NOMO-1 treated with dmso at 0.1 percent for 144 hours (cell line): ENCODE results near the gene AP2M1.
A peak's percentile ranks its signal among the peaks of the same experiment; 100 is the strongest.
"Not testable (repeated sequence)": the region's sequence is repeated elsewhere in the genome, so short reads cannot be mapped to it uniquely, and the experiment has no call there.

Experiments
- DNase-seq: peaks from one replicate; lab custom pipeline; 2025; ENCODE audit not compliant: unreplicated experiment; lab: John Stamatoyannopoulos, UW

The AP2M1 gene

GRCh38 chr3:184156522-184156955 is 18.1 kb upstream of the AP2M1 start:
- DNase-seq: no peak

- no peak for DNase-seq
Observed at GRCh38 chr3:184157206-184157605, 17.4 kb upstream of the AP2M1 start.

GRCh38 chr3:184158404-184158803 is 16.3 kb upstream of the AP2M1 start:
- no peak for DNase-seq

DNA sequence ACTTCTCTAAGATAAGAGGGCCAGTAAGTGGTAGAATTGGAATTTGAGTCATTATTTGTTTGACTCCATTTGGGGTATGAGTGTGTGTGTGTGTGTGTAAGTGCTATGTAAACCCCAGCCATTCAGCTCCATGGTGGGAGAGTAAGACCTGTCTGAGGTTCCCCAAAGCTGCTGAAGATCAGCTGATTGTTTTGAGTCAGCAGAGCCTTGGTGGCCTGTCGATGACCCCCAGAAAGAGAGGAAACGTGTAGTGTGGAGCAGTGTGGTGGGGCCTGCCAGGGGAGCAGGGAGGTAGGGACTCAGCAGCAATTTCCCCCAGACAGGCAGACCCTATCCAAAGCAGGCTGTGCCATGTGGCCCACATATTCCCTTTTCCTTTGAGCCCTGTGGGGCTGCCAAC is 14.2 kb upstream of the AP2M1 start:
- DNase-seq: no peak

GRCh38 chr3:184162571-184163070 is 12.0 kb upstream of the AP2M1 start:
- not testable (repeated sequence) for DNase-seq

GRCh38 chr3:184164648-184165330 is 9.9 kb upstream of the AP2M1 start:
- DNase-seq: no peak

DNA sequence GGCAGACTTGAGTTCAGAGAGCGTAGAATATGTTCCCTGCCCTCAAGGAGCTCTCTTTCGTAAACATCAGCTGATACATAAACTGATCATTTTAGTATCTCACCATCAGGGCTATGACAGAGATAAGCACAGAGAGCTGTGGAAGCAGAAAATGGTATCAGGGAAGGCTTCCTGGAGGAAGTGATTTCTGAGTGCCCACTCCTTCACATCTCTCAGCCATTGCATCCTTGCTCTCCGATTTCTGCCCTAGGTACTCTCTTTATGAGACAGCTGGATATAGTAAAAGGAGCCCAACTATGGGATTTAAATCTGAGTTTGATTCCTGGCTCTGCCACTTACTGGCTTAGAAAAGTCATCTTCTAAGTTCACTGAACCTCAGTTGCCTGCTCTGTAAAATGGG is 9.1 kb upstream of the AP2M1 start:
- no peak for DNase-seq

DNA sequence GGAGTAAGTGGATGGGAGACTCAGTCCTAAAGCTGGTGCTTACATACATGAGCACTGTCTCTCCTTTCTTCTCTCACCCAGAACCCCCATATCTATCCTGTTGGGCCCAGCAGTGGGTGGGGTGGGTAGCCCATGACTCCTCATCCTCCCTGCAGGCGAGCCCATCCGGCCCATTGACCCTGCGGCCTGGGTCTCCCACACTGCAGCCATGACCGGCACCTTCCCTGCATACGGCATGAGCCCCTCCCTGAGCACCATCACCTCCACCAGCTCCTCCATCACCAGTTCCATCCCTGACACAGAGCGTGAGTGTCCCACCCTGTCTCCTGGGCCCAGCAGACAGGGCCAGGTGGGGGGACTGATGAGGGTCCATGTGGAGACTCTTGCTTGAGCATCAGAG is 8.0 kb upstream of the AP2M1 start:
- DNase-seq: no peak

DNA sequence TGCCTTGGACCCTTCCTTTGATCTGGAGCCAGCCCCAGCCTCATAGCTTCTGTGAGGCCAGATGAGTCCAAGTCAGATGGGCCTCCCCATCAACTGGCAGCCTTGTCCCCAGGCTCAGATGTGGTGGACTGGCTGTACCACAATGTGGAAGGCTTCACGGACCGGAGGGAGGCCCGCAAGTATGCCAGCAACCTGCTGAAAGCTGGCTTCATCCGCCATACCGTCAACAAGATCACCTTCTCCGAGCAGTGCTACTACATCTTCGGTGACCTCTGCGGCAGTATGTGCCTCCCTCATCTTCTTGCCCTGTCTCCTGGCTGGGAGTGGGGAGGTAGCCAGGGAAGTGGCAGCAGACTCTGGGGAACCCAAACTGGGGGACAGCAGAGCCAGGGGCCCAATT is 6.9 kb upstream of the AP2M1 start:
- no peak for DNase-seq

DNA sequence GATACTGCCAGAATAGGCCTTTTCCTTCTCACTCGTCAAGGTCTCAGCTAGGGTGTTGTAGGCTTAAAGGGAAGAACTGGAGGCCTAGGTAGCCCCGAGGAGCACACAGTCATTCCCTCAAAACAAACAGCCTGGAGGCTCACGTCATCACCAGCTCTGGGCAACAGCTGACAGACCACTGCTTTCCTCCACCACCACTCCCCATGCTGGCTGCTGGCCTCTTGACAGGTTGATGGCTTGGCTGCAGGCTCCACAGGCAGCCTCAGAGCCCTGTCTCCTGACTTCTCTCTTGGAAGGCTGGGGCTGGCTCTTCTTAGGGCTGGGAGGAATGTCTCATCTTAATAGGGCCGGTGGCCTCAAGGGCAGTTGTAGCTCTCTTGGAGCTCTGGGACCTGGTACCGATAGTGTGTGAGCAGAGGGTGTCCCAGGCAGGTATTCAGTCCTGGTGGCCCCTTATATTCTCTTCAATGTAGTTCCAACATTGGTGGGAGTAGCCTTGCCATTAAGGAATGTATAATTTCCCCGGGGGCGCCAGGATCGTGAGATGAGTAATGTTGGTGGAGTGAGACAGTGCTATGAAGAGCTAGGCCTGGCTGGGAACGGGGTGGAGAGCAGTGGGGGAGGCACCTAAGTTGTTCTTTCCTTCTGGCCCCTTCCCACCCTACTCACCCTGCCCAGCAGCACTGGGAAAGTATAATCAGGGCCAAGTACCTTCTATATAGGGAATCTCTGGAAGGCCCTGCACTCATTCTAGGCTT is 6.1 kb upstream of the AP2M1 start:
- no peak for DNase-seq

GRCh38 chr3:184169896-184170875 is 4.5 kb upstream of the AP2M1 start:
- no peak for DNase-seq

DNA sequence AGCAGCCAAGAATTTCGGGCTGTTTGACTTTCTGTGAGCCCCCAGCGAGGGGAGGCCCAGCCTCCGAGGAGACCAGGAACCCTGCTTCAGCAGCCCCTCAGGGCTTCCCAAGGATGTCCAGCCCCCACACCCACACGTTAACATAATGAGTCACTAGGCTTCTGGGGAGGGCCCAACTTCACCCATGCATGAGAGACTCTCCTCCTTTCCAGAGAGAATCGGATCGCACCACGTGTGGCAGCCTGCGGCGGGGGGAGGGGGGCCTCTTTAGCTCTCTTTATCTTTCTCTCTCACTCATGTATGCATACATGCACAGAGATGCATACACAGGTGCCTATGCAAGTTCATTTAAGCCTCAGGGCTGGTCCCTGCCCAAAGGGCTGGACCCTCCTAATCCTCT is 3.1 kb upstream of the AP2M1 start:
- no peak for DNase-seq

DNA sequence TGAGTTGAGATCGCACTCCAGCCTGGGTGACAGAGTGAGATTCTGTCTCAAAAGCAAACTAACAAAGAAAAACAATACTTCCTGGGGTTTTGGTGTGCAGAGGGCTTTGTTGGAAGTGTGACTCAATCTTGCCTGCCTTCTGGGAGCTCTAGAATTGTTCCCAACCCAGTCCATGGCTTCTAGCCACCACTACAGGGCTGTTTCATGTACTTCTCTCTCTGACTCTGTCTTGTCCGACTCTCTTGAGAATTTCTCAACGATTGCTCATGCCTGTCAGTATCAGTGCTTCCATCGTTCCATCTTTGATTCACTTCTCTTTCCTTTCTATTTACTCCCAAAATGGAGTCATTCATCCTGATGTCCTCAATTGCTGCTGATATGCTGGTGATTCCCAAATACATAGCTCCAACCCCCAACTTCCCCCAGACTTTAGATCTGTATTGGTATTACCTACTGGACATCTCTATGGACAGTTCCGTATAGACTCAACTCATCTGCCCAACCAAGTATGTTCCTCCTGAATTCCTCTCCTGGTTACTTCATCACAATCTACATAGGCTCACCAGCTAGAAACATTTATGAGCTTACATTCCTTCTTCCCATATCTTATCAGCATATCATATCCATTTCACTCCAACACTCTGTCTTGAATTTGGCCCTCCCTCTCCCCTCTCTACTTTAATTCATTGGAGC is 1.8 kb upstream of the AP2M1 start:
- no peak for DNase-seq

DNA sequence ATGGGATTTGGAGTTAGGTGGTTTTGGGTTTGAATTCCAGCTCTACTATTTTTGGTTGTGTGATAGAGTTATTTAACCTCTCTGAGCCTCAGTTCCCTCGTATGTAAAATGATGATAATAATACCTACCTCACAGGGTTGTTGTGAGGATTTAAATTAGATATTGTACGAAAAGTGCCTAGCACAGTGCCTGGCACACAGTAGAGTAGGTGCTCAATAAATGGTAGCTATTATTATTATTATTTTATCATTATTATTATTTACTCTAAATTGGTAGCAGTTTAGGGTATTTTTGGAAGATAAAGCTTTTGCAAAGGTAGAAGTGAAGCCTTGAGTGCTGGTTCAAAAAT is 1.3 kb upstream of the AP2M1 start:
- no peak for DNase-seq

GRCh38 chr3:184174284-184174645 is 390 bp upstream of the AP2M1 start:
- no peak for DNase-seq

DNA sequence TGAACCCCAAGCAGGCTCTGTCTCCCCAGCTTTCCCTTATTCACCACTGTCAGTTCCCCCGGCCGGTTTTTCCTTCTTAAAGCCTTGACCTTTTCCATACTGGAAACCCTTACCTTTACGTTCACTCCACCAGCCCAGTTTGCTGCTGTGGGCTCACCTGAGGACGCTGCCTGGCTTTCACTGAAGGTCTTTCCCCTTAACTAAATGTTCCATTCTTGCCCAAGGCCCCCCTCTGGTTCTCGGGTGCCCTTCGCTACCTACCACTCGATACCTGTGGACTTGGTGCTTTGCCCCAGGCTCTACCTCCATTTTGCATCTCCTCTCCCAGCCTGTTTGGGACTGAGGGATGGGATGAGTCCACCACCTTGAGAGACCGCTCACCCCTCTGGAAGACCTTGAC is 851 bp downstream of the AP2M1 start:
- no peak for DNase-seq

DNA sequence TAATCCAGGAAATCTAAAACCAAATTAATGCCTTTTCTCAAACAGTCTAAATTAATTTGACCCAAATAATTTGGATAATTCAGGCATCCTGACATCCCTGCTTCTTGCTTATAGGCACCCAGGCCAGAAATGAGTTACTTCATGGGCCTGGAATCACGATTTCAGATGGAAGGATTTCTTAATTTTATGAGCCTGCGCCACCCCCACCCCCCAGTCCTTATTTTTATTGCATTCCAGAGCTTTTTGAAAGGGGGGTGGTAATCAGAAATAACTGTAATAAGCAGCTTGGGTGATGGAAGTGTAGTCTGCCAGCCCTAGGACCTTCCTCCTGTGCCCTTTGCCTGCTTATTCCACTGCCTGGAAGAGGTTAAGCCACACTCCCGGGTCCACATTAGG is 1.3 kb downstream of the AP2M1 start:
- no peak for DNase-seq

DNA sequence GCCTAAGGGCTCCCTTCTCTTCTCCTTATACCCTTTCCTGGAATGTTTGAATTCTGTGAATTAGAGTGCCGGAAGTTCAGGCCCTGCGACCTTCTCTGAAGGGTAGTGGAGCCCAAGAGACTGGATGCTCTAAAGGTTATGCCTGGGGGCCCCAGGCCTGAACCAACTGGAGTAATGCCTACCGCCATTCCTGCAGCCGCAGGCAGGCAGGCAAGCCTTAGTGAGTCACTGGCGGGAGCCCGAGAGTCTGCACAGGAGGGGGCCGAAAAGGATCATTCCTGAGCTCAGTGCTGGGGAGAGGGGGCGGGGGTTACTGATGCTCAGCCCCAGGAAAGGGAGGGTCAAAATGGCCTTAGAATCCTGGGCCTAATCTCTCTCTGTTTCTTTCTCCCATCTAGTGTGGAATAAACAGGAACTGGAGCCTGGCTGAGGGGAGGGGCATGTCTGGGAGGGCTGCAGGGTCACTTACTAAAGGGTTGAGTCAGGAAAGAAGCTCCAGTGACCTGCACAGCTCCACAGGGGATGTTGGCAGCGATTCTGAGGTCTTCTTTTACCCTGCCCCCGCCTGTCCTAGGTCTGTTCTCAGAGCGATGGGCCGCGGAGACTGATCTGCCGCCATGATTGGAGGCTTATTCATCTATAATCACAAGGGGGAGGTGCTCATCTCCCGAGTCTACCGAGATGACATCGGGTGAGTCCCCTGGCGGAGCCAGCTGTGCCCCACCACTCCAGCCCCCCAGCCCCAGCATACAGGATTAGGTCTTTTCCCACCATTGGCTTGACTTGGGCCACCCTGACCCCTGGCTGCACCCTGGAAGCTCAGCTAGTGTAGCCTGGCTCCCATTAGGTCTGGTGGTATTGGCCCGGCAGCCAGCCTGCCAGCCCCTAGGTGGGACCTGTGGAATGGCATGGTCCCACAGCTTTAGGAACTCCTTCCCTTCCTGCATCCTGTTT is 2.0 kb downstream of the AP2M1 start:
- peak; percentile 65 for DNase-seq

DNA sequence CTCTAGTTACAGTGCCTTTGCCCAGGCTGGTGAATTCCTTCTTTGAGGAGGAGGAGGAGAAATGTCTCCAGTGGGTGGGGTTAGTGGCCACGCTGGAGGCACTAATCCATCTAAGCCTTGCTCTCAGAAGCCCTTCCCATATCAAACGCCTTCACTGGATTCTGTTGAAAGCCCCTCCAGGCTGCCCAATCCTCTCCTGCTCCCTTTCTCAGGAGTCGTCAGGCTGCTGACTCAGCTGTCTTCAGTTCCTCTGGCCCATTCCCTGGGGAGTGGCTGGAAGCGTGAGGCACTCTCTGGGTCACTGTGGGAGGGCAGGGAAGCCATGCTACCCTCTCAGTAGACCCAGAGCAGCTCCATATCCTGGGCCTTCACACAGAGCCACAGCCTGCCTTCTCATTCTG is 2.7 kb downstream of the AP2M1 start:
- DNase-seq: no peak

GRCh38 chr3:184177767-184178306 is 3.2 kb downstream of the AP2M1 start:
- no peak for DNase-seq
